Right atrium auricular region (tissue), 2 donors: ENCODE measurements around the gene CUX1. TPM values are rescaled to one million over a fixed set of nuclear protein-coding genes. Genes with fewer than 3 reads are reported as not detected.

Source experiments
- DNase-seq: peaks from one replicate; pipeline ENCODE4 v3.0.0-alpha.2; 2019; ENCODE audit warnings: low spot score
- H3K27ac ChIP-seq, 2 donors: fragments of 200-600 bp; sonication (generic); 1 replicate in 1 of 2; 2 replicates in 1 of 2; pipeline ENCODE4 v1.5.1; 2016 to 2019
- H3K27me3 ChIP-seq, 2 donors: fragments of 200-600 bp; sonication (generic); one replicate each; pipeline versions ENCODE4 v1.5.1 to v1.6.0; 2017 to 2019
- H3K36me3 ChIP-seq: fragments of 200-600 bp; sonication (generic); one replicate; pipeline ENCODE4 v1.5.1; 2016
- H3K4me1 ChIP-seq, 2 donors: fragments of 200-600 bp; sonication (generic); one replicate each; pipeline versions ENCODE4 v1.5.1 to v1.6.0; 2017 to 2019
- H3K4me3 ChIP-seq, 2 donors: fragments of 200-600 bp; sonication (generic); 1 replicate in 1 of 2; 2 replicates in 1 of 2; pipeline ENCODE4 v1.5.1; 2017 to 2019; ENCODE audit warnings: mild to moderate bottlenecking in 1 of 2, moderate library complexity in 1 of 2
- H3K9me3 ChIP-seq, 2 donors: fragments of 200-600 bp; sonication (generic); one replicate each; pipeline ENCODE4 v1.5.1; 2019
- total RNA-seq, 2 donors: library from RNA; depleted of rRNA; stranded (reverse); fragments of >200 nt; gene quantifications; one replicate each; pipeline ENCODE4 v1.1.0, GENCODE V29; 2016
- TF ChIP-seq, protein P1 (sequence below), 2 donors: fragments of 200-600 bp; sonication (generic); IDR thresholded peaks; one replicate each; pipeline ENCODE4 v1.5.1; 2019; ENCODE audit warnings: antibody characterized with exemption in 2 of 2

Gene CUX1
- total RNA-seq, 2 donors from 2014 or later: 71.1 to 94.4 TPM

DNA sequence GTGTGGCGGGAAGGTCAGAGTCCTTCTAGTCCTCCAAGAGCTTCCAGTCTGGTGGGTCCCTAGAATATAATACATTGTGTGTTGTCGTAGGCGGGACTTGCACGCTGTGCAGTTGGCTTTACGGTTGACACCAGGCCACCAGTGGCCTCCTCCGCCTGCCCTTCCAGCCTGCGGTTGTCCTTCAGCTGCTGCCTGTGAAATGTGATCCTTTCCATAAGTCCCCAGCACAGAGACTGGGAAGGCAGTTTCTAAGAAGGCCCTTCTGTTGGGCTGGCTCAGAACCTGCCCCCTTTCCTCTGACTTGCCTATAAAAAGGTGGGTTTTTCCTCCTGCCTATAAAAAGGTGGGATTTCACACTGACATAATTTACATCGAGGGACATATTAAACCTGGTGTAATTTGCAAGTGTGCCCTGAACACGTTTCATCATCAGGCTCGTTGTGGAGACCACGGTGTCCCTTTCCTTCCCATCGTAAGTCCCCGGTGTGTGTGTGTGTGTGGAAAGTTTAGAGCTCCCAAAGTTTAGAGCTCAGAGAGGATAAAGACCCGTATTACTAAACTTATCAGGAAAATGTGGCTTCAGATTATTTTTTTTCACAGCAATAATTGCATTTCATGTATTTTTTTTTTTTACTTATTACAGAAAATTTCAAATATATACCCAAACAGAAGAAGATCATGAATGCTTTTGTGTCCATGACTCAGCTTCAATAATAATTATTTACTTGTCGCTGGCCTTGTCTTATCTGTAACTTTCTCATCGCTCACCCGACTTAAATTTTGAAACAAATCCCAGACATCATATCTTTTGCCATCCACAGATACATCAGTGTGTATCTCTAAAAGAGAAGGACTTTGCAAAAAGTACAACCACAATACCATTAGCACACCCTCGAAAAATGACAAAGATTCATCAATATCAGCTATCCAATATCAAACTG lies 45.1 kb downstream of the CUX1 start:
- H3K9me3 ChIP-seq: no peaks in the 10 kb centered on the region
- peaks cover 0 to 58% of the 10 kb centered on the region in 2 donors for H3K4me1 ChIP-seq
- no peak for DNase-seq
- H3K4me3 ChIP-seq: no peak overlapping the region
- peak overlapping the region; percentile 74 to 93 for H3K27ac ChIP-seq
- no peaks in the 10 kb centered on the region for H3K36me3 ChIP-seq
- TF ChIP-seq, protein P1, sequence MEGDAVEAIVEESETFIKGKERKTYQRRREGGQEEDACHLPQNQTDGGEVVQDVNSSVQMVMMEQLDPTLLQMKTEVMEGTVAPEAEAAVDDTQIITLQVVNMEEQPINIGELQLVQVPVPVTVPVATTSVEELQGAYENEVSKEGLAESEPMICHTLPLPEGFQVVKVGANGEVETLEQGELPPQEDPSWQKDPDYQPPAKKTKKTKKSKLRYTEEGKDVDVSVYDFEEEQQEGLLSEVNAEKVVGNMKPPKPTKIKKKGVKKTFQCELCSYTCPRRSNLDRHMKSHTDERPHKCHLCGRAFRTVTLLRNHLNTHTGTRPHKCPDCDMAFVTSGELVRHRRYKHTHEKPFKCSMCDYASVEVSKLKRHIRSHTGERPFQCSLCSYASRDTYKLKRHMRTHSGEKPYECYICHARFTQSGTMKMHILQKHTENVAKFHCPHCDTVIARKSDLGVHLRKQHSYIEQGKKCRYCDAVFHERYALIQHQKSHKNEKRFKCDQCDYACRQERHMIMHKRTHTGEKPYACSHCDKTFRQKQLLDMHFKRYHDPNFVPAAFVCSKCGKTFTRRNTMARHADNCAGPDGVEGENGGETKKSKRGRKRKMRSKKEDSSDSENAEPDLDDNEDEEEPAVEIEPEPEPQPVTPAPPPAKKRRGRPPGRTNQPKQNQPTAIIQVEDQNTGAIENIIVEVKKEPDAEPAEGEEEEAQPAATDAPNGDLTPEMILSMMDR (IDR thresholded peaks at IDR 0.05): no peak
- H3K27me3 ChIP-seq: no peaks in the 10 kb centered on the region

DNA sequence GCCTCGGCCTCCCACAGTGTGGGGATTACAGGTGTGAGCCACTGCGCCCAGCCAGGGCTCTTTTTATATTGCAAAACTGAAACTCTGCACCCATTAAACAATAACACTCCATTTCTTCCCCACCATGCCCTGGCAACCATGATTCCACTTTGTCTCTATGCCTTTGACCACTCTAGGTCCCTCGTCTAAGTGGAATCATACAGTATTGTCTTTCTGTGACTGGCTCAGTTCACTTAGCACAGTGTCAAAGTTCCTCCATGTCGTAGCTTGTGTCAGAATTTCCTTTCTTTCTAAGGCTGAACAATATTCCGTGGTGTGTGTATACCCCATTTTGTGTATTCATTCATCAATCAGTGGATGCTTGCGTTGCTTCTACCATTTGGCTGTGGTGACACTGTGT lies 46.2 kb downstream of the CUX1 start:
- Histone ChIP-seq H3K27ac (peak overlapping the region; percentile 74 to 93), H3K4me3 (no peak overlapping the region), H3K4me1 (peaks cover 0 to 55% of the 10 kb centered on the region in 2 donors), H3K36me3 (no peaks in the 10 kb centered on the region), H3K27me3 (no peaks in the 10 kb centered on the region), H3K9me3 (no peaks in the 10 kb centered on the region)
- DNase-seq: no peak
- TF ChIP-seq, protein P1 (IDR thresholded peaks at IDR 0.05): no peak

DNA sequence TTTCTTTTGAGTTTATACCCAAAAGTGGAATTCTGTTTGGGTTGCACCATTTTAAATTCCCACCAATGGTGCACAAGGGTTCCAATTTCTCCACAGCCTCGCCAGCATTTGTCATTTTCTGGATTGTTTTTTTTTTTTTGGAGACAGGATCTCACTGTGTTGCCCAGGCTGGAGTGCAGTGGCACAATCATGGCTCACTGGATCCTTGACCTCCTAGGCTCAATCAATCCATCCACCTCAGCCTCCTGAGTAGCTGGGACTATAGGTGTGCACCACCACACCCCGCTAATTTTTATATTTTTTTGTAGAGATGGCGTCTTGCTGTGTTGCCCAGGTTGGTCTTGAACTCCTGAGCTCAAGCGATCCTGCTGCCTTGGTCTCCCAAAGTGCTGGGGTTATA lies 46.6 kb downstream of the CUX1 start:
- H3K4me1 ChIP-seq: peaks cover 0 to 55% of the 10 kb centered on the region in 2 donors
- no peaks in the 10 kb centered on the region for H3K27me3 ChIP-seq
- no peaks in the 10 kb centered on the region for H3K36me3 ChIP-seq
- TF ChIP-seq, protein P1 (IDR thresholded peaks at IDR 0.05): no peak
- no peak overlapping the region for H3K4me3 ChIP-seq
- no peaks in the 10 kb centered on the region for H3K9me3 ChIP-seq
- DNase-seq: no peak
- H3K27ac ChIP-seq: peak overlapping the region in 1 of 2 donors; percentile 93

DNA sequence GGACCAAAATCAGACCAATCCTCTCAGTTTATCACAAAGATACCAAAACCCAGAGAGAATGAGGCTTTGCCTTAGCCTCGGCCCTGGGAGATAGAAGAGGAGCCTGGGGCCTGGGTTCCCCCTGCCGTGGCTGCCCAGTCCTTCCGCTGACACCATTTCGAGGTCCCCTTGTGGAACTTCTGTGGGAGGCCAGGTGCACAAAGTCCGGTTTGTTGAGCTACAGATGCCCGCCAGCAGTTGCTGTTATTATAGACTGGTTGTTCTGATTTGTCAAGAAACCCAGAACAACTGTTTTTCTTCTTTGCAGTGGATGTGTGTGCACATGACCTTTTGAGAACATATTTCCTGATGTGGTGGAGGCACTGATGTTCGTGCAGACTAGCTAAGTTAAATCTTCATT lies 47.6 kb downstream of the CUX1 start:
- DNase-seq: no peak
- Histone ChIP-seq H3K9me3 (no peaks in the 10 kb centered on the region), H3K27ac (peak overlapping the region; percentile 8 to 25), H3K36me3 (no peaks in the 10 kb centered on the region), H3K4me3 (no peak overlapping the region), H3K27me3 (no peaks in the 10 kb centered on the region), H3K4me1 (peaks cover 0 to 55% of the 10 kb centered on the region in 2 donors)
- TF ChIP-seq, protein P1 (IDR thresholded peaks at IDR 0.05): no peak

DNA sequence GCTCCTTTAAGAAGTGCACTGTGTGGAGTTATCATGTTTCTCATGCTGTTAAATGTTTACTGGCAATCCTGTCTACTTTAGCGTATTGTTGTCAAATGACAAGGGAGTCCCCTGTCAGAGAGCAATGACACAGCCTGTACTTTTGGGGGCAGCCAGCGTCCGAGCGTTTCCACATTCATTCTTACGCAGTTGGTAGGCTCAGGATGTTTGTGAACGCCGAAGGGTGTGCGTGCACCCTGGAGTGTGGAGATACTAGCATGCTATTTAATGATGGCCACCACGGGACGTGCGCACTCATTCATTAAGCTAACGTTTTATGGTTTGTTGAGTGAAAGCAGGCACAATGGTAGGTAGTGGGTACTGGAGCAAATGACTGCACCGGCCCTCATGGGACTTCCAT lies 48.0 kb downstream of the CUX1 start:
- Histone ChIP-seq H3K4me3 (no peak overlapping the region), H3K4me1 (peaks cover 0 to 55% of the 10 kb centered on the region in 2 donors), H3K27me3 (no peaks in the 10 kb centered on the region), H3K9me3 (no peaks in the 10 kb centered on the region), H3K27ac (peak overlapping the region in 1 of 2 donors; percentile 8), H3K36me3 (no peaks in the 10 kb centered on the region)
- TF ChIP-seq, protein P1 (IDR thresholded peaks at IDR 0.05): no peak
- DNase-seq: no peak
